HEK293 (cell line): ENCODE results near the gene OTUB2.

Source experiments
- CTCF ChIA-PET: fragments of 350-600 bp; formaldehyde crosslinking; extraction: SDS; loops from one replicate; lab custom pipeline; 2021; ENCODE audit warnings: antibody characterized with exemption; lab: Yijun Ruan, JAX
- POLR2A ChIA-PET: fragments of 300-600 bp; formaldehyde crosslinking; extraction: SDS; loops from one replicate; lab custom pipeline; 2020; ENCODE audit warnings: antibody characterized with exemption, inconsistent platforms; lab: Yijun Ruan, JAX
- H3K27ac ChIP-seq: fragments of 200-500 bp; sonication (Bioruptor generic); 2 replicates; pipeline ENCODE4 v1.5.1; 2014; ENCODE audit warnings: low read depth, low read length, control low read depth, inconsistent platforms; ENCODE audit errors: extremely low read depth
- H3K36me3 ChIP-seq, 2 experiments: fragments of 200-500 bp in 1 of 2; sonication (Bioruptor generic) in 1 of 2; 1 replicate in 1 of 2; 2 replicates in 1 of 2; pipeline ENCODE4 v1.5.1; 2014 to 2017; ENCODE audit warnings: inconsistent platforms in 2 of 2, low read length in 2 of 2; ENCODE audit not compliant: control insufficient read depth in 2 of 2, insufficient read depth in 1 of 2
- H3K4me1 ChIP-seq: fragments of 200-500 bp; sonication (Bioruptor generic); 2 replicates; pipeline ENCODE4 v1.5.1; 2014; ENCODE audit warnings: mild to moderate bottlenecking, low read length, inconsistent platforms; ENCODE audit not compliant: control insufficient read depth, insufficient read depth
- H3K4me3 ChIP-seq: 2 replicates; pipeline ENCODE4 v1.5.1; 2011; ENCODE audit warnings: low read depth, mild to moderate bottlenecking, control low read depth, low read length, moderate library complexity
- H3K9me3 ChIP-seq: fragments of 200-500 bp; sonication (Bioruptor generic); 2 replicates; pipeline ENCODE4 v1.5.1; 2014; ENCODE audit warnings: low read depth, low read length, inconsistent platforms; ENCODE audit not compliant: control insufficient read depth, insufficient read depth
- GLIS2 ChIP-seq: fragments of 450-650 bp; formaldehyde crosslinking; IDR thresholded peaks from 2 replicates; pipeline ENCODE4 v1.5.1; 2016; ENCODE audit warnings: missing biosample characterization, missing genetic modification characterization
- IKZF3 ChIP-seq: fragments of 450-650 bp; IDR thresholded peaks from 2 replicates; pipeline ENCODE4 v1.5.0; 2018; ENCODE audit warnings: missing biosample characterization, mild to moderate bottlenecking, missing genetic modification characterization, moderate library complexity
- MZF1 ChIP-seq: fragments of 450-650 bp; formaldehyde crosslinking; IDR thresholded peaks from 2 replicates; pipeline ENCODE4 v1.5.1; 2017; ENCODE audit warnings: missing biosample characterization, missing genetic modification characterization, borderline replicate concordance
- REPIN1 ChIP-seq: fragments of 450-650 bp; formaldehyde crosslinking; IDR thresholded peaks from 2 replicates; pipeline ENCODE4 v1.5.1; 2017; ENCODE audit warnings: missing biosample characterization, missing genetic modification characterization, low read depth
- YY1 ChIP-seq: fragments of 450-650 bp; formaldehyde crosslinking; IDR thresholded peaks from 2 replicates; pipeline ENCODE4 v1.5.1; 2018; ENCODE audit warnings: missing biosample characterization, missing genetic modification characterization
- ZBTB1 ChIP-seq: fragments of 450-650 bp; formaldehyde crosslinking; IDR thresholded peaks from 2 replicates; pipeline ENCODE4 v1.5.1; 2016; ENCODE audit warnings: missing biosample characterization, missing genetic modification characterization
- ZFP3 ChIP-seq: fragments of 450-650 bp; formaldehyde crosslinking; IDR thresholded peaks from 2 replicates; pipeline ENCODE4 v1.5.1; 2016; ENCODE audit warnings: low read depth, missing biosample characterization, missing genetic modification characterization
- ZFP41 ChIP-seq: fragments of 450-650 bp; formaldehyde crosslinking; IDR thresholded peaks from 2 replicates; pipeline ENCODE4 v1.5.1; 2016; ENCODE audit warnings: missing biosample characterization, missing genetic modification characterization, borderline replicate concordance
- ZNF10 ChIP-seq: fragments of 450-650 bp; formaldehyde crosslinking; IDR thresholded peaks from 2 replicates; pipeline ENCODE4 v1.5.1; 2017; ENCODE audit warnings: missing biosample characterization, missing genetic modification characterization
- ZNF133 ChIP-seq: fragments of 450-650 bp; formaldehyde crosslinking; IDR thresholded peaks from 2 replicates; pipeline ENCODE4 v1.5.1; 2016; ENCODE audit warnings: missing biosample characterization, missing genetic modification characterization
- ZNF16 ChIP-seq: fragments of 450-650 bp; formaldehyde crosslinking; IDR thresholded peaks from 2 replicates; pipeline ENCODE4 v1.5.1; 2016; ENCODE audit warnings: low read depth, missing biosample characterization, missing genetic modification characterization
- ZNF202 ChIP-seq: fragments of 450-650 bp; formaldehyde crosslinking; IDR thresholded peaks from 2 replicates; pipeline ENCODE4 v1.5.1; 2016; ENCODE audit warnings: missing biosample characterization, missing genetic modification characterization, borderline replicate concordance
- ZNF48 ChIP-seq: fragments of 450-650 bp; formaldehyde crosslinking; IDR thresholded peaks from 2 replicates; pipeline ENCODE4 v1.5.1; 2016; ENCODE audit warnings: missing biosample characterization, missing genetic modification characterization
- ZNF521 ChIP-seq: fragments of 450-650 bp; formaldehyde crosslinking; IDR thresholded peaks from 2 replicates; pipeline ENCODE4 v1.5.1; 2017; ENCODE audit warnings: missing biosample characterization, mild to moderate bottlenecking, missing genetic modification characterization
- ZNF530 ChIP-seq: fragments of 450-650 bp; formaldehyde crosslinking; IDR thresholded peaks from 2 replicates; pipeline ENCODE4 v1.5.1; 2016; ENCODE audit warnings: low read depth, missing biosample characterization, missing genetic modification characterization
- ZNF561 ChIP-seq: fragments of 450-650 bp; IDR thresholded peaks from 2 replicates; pipeline ENCODE4 v1.5.1; 2018; ENCODE audit warnings: missing biosample characterization, missing genetic modification characterization, borderline replicate concordance
- ZNF623 ChIP-seq: fragments of 450-650 bp; formaldehyde crosslinking; IDR thresholded peaks from 2 replicates; pipeline ENCODE4 v1.5.1; 2016; ENCODE audit warnings: missing biosample characterization, missing genetic modification characterization
- ZNF629 ChIP-seq: fragments of 450-650 bp; formaldehyde crosslinking; IDR thresholded peaks from 2 replicates; pipeline ENCODE4 v1.5.1; 2017; ENCODE audit warnings: missing biosample characterization, missing genetic modification characterization
- ZNF701 ChIP-seq: fragments of 450-650 bp; formaldehyde crosslinking; IDR thresholded peaks from 2 replicates; pipeline ENCODE4 v1.5.1; 2016; ENCODE audit warnings: missing biosample characterization, missing genetic modification characterization
- ZNF707 ChIP-seq: fragments of 450-650 bp; formaldehyde crosslinking; IDR thresholded peaks from 2 replicates; pipeline ENCODE4 v1.5.1; 2016; ENCODE audit warnings: missing biosample characterization, missing genetic modification characterization
- ZNF76 ChIP-seq: fragments of 450-650 bp; formaldehyde crosslinking; IDR thresholded peaks from 2 replicates; pipeline ENCODE4; 2016; ENCODE audit warnings: low read depth, missing biosample characterization, missing genetic modification characterization, borderline replicate concordance
- ZNF843 ChIP-seq: fragments of 450-650 bp; formaldehyde crosslinking; IDR thresholded peaks from 2 replicates; pipeline ENCODE4 v1.5.1; 2016; ENCODE audit warnings: missing biosample characterization, missing genetic modification characterization
- TF ChIP-seq, protein P1 (sequence below): fragments of 450-650 bp; formaldehyde crosslinking; IDR thresholded peaks from 2 replicates; pipeline ENCODE4 v1.5.1; 2017; ENCODE audit warnings: missing biosample characterization, missing genetic modification characterization
- TF ChIP-seq, protein P2 (sequence below): fragments of 450-650 bp; formaldehyde crosslinking; IDR thresholded peaks from 2 replicates; pipeline ENCODE4 v1.5.1; 2016; ENCODE audit warnings: missing biosample characterization, missing genetic modification characterization, borderline replicate concordance
- TF ChIP-seq, protein P3 (sequence below): sonication (generic); formaldehyde crosslinking; IDR thresholded peaks from 2 replicates; pipeline ENCODE4 v1.8.1; 2022; ENCODE audit warnings: mild to moderate bottlenecking, moderate library complexity, missing genetic modification reagents
- TF ChIP-seq, protein P4 (sequence below): fragments of 450-650 bp; formaldehyde crosslinking; IDR thresholded peaks from 2 replicates; pipeline ENCODE4 v1.5.0; 2017; ENCODE audit warnings: missing biosample characterization, missing genetic modification characterization, borderline replicate concordance

Gene OTUB2

GRCh38 chr14:94029671-94030203 is 3.6 kb downstream of the OTUB2 start:
- H3K36me3 ChIP-seq: peaks cover 0 to 6% of the 10 kb centered on the region in 2 experiments; a peak in 1 of 3 replicates
- H3K4me1 ChIP-seq: no peaks in the 10 kb centered on the region
- H3K27ac ChIP-seq: no peak overlapping the region
- no peak for TF ChIP-seq ZNF10
- no peak for TF ChIP-seq ZNF521 (tag by site-specific recombination)
- TF ChIP-seq GLIS2 (tag by site-specific recombination): peak; percentile 30; the same call in 1 of the 2 replicates
- TF ChIP-seq ZNF202 (tag by site-specific recombination): no peak
- TF ChIP-seq ZFP41 (tag by site-specific recombination): no peak
- peak; percentile 97 for TF ChIP-seq ZNF623 (tag by site-specific recombination)
- TF ChIP-seq ZNF629 (tag by site-specific recombination): no peak
- TF ChIP-seq, protein P1, sequence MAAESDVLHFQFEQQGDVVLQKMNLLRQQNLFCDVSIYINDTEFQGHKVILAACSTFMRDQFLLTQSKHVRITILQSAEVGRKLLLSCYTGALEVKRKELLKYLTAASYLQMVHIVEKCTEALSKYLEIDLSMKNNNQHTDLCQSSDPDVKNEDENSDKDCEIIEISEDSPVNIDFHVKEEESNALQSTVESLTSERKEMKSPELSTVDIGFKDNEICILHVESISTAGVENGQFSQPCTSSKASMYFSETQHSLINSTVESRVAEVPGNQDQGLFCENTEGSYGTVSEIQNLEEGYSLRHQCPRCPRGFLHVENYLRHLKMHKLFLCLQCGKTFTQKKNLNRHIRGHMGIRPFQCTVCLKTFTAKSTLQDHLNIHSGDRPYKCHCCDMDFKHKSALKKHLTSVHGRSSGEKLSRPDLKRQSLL (tag by site-specific recombination): no peak
- no peak for TF ChIP-seq ZNF48 (tag by site-specific recombination)
- ChIA-PET POLR2A (no interaction called here), CTCF (interaction anchor here (0.9 to 1.3 kb wide), 3 partner anchors 9 to 113 kb away, joined by 3 to 4 read pairs (median 3); no protein-coding TSS in a partner anchor)
- H3K9me3 ChIP-seq: no peaks in the 10 kb centered on the region
- no peak overlapping the region for H3K4me3 ChIP-seq

GRCh38 chr14:94030571-94030970 is 4.4 kb downstream of the OTUB2 start:
- H3K27ac ChIP-seq: no peak overlapping the region
- H3K36me3 ChIP-seq: peaks cover 0 to 6% of the 10 kb centered on the region in 2 experiments; a peak in 1 of 3 replicates
- no peak overlapping the region for H3K4me3 ChIP-seq
- POLR2A ChIA-PET: no interaction called here
- CTCF ChIA-PET: interaction anchor here (0.8 kb wide), 1 partner anchor 91 kb away, joined by 3 read pairs; no protein-coding TSS in a partner anchor
- H3K4me1 ChIP-seq: no peaks in the 10 kb centered on the region
- H3K9me3 ChIP-seq: no peaks in the 10 kb centered on the region
- TF ChIP-seq ZNF48 (tag by site-specific recombination): no peak
- no peak for TF ChIP-seq ZNF16 (tag by site-specific recombination)
- no peak for TF ChIP-seq REPIN1 (tag by site-specific recombination)
- TF ChIP-seq, protein P2, sequence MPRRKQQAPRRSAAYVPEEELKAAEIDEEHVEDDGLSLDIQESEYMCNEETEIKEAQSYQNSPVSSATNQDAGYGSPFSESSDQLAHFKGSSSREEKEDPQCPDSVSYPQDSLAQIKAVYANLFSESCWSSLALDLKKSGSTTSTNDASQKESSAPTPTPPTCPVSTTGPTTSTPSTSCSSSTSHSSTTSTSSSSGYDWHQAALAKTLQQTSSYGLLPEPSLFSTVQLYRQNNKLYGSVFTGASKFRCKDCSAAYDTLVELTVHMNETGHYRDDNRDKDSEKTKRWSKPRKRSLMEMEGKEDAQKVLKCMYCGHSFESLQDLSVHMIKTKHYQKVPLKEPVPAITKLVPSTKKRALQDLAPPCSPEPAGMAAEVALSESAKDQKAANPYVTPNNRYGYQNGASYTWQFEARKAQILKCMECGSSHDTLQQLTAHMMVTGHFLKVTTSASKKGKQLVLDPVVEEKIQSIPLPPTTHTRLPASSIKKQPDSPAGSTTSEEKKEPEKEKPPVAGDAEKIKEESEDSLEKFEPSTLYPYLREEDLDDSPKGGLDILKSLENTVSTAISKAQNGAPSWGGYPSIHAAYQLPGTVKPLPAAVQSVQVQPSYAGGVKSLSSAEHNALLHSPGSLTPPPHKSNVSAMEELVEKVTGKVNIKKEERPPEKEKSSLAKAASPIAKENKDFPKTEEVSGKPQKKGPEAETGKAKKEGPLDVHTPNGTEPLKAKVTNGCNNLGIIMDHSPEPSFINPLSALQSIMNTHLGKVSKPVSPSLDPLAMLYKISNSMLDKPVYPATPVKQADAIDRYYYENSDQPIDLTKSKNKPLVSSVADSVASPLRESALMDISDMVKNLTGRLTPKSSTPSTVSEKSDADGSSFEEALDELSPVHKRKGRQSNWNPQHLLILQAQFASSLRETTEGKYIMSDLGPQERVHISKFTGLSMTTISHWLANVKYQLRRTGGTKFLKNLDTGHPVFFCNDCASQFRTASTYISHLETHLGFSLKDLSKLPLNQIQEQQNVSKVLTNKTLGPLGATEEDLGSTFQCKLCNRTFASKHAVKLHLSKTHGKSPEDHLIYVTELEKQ (tag by site-specific recombination): no peak
- no peak for TF ChIP-seq ZNF707 (tag by site-specific recombination)
- no peak for TF ChIP-seq ZNF701 (tag by site-specific recombination)
- TF ChIP-seq ZNF843: no peak
- no peak for TF ChIP-seq ZNF530
- TF ChIP-seq, protein P3, sequence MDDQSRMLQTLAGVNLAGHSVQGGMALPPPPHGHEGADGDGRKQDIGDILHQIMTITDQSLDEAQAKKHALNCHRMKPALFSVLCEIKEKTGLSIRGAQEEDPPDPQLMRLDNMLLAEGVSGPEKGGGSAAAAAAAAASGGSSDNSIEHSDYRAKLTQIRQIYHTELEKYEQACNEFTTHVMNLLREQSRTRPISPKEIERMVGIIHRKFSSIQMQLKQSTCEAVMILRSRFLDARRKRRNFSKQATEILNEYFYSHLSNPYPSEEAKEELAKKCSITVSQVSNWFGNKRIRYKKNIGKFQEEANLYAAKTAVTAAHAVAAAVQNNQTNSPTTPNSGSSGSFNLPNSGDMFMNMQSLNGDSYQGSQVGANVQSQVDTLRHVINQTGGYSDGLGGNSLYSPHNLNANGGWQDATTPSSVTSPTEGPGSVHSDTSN (CRISPR knock-in tag): no peak
- TF ChIP-seq ZFP3: no peak
- TF ChIP-seq ZNF561 (tag by site-specific recombination): no peak
- TF ChIP-seq, protein P4, sequence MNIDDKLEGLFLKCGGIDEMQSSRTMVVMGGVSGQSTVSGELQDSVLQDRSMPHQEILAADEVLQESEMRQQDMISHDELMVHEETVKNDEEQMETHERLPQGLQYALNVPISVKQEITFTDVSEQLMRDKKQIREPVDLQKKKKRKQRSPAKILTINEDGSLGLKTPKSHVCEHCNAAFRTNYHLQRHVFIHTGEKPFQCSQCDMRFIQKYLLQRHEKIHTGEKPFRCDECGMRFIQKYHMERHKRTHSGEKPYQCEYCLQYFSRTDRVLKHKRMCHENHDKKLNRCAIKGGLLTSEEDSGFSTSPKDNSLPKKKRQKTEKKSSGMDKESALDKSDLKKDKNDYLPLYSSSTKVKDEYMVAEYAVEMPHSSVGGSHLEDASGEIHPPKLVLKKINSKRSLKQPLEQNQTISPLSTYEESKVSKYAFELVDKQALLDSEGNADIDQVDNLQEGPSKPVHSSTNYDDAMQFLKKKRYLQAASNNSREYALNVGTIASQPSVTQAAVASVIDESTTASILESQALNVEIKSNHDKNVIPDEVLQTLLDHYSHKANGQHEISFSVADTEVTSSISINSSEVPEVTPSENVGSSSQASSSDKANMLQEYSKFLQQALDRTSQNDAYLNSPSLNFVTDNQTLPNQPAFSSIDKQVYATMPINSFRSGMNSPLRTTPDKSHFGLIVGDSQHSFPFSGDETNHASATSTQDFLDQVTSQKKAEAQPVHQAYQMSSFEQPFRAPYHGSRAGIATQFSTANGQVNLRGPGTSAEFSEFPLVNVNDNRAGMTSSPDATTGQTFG (tag by site-specific recombination): no peak
- no peak for TF ChIP-seq ZNF133
- TF ChIP-seq ZBTB1 (tag by site-specific recombination): no peak
- TF ChIP-seq YY1: no peak
- TF ChIP-seq IKZF3: no peak
- no peak for TF ChIP-seq MZF1 (tag by site-specific recombination)
- TF ChIP-seq ZNF76: no peak
- TF ChIP-seq ZNF623 (tag by site-specific recombination): no peak
